Measurements from ENCODE around the gene SELENOM.
"Not testable (repeated sequence)": the region's sequence is repeated elsewhere in the genome, so short reads cannot be mapped to it uniquely, and the experiment has no call there.

The SELENOM gene

DNA sequence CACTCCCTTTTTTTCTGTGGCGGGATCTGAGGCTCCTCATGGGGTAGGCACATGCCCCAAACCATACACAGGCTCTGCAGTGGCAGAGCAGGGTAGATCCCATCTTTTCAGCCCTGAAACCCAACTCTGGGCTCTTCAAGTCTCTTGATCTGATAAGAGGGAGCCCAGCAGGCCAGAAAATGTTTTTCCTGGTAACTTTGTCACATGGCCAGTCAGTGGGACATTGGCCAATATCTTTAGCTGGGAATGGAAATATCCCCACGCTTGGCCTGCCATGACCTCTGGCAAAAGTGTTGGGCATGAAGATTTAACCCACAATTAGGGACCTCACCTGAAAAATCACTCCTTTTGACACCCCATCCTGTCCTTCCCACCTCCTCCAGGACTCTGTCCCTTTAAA lies 23.5 kb upstream of the SELENOM start:
- no peak for DNase-seq

GRCh38 chr22:31128156-31128555 lies 20.8 kb upstream of the SELENOM start:
- no peak for DNase-seq

DNA sequence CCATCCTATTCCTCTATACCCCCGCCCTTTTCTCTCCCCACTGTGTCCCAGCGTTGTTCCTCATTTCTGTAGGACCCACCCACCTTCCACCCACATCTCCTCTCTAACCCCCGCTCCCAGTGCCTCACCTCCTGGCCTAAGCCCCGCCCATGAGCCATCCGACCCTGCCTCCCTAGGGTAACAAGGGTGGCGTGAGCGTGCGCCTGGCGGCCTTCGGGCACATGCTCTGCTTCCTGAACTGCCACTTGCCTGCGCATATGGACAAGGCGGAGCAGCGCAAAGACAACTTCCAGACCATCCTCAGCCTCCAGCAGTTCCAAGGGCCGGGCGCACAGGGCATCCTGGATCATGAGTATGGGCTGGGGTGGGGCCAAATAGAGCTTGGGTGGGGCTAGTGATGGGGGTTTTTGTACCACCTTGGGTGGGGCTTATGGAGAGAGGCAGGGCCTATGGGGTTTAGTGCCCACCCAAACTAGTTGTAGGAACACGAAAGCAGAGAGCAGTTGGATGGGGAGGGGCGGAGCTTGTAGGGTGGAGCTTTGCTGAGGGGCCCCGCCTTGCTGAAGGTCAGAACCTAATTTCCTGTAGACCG lies 19.9 kb upstream of the SELENOM start:
- peak; percentile 35 for DNase-seq

- no peak for DNase-seq
Measured at GRCh38 chr22:31126869-31127175, 19.5 kb upstream of the SELENOM start.

GRCh38 chr22:31126128-31126868 lies 18.9 kb upstream of the SELENOM start:
- DNase-seq: no peak

- DNase-seq: no peak
Measured at GRCh38 chr22:31125521-31126117, 18.3 kb upstream of the SELENOM start.

- no peak for DNase-seq
Measured at GRCh38 chr22:31124811-31125465, 17.6 kb upstream of the SELENOM start.

- DNase-seq: no peak
Measured at GRCh38 chr22:31124290-31124689, 16.9 kb upstream of the SELENOM start.

- DNase-seq: no peak
Measured at GRCh38 chr22:31123292-31123602, 15.9 kb upstream of the SELENOM start.

GRCh38 chr22:31122532-31123291 lies 15.3 kb upstream of the SELENOM start, which contains the start of gene INPP5J:
TSS of gene INPP5J (plus strand) at chr22:31122966. CDS start at chr22:31123015, 49 bp downstream.
- DNase-seq: no peak

- DNase-seq: no peak
Measured at GRCh38 chr22:31122196-31122531, 14.8 kb upstream of the SELENOM start.

GRCh38 chr22:31121403-31121802 lies 14.0 kb upstream of the SELENOM start:
- no peak for DNase-seq

DNA sequence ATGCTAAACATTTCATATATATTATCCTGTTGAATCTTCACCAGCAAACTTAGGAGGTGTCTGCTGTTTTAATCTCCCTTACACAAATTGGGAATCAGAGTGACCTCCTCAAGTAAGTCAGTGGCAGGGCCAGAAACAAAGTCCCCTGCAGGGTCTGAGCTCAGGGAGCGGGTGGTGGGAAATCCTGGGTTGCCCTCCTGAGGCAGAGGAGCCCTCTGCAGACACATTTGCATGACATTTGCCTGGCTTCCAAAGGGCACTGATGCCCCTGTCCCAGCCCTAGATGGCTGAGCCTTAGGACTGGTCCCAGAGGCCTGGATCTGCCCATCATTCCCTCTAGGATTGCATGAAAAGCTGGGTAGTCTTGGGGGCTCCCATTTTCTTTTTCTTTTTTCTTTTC lies 13.3 kb upstream of the SELENOM start:
- DNase-seq: no peak

DNA sequence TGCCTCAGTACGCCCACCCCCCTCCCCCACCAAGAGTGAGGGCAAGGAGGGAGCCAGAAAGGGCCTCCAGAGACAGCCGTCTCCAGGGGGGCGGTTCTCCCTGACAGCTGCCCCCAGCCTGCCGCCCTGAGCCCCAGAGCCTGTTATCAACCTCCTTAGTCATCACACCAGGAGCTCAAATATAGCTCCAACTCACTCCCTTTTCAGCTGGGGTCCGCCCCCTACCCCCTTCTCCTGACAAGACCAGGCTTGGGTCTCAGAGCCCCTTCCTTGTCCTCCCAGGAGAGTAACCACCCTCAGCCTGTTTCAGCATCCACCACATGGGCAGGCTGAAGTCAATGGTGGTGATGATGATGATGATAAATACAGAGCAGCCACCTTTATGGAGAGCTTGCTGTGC lies 12.9 kb upstream of the SELENOM start:
- no peak for DNase-seq

DNA sequence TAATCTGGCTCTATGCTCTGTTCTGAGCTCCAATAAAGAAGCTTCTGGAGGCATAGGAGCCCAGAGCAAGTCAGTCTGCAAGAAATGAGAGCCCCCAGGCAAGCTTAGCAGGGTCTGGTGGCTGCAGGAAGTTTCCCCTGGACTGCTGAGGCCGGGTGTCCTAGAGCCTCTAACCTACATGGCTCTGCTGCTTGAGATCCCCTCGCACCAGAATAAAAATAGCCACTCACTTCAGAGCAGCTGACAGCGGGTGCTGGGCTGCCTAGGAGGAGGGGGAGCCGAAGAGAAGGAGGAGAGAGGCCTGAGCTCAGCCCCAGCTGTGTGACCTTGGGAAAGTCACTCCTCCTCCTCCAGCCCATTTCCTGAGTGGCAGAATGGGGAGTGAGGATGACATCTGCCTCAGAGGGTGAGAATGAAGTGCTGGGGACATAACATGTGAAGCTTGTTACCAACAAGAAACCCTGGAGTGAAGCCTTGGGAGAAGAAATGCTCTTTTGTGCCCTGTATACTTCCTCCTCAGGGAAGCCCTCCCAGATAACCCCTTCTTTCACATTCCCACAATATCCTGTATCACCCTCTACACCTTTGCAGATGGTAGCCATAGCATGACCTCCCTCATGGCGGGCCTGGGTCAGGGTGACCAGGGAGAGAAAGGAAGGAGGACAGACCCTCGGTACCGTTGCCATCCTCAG lies 11.8 kb upstream of the SELENOM start:
- no peak for DNase-seq

- no peak for DNase-seq
Measured at GRCh38 chr22:31118046-31118820, 10.9 kb upstream of the SELENOM start.

GRCh38 chr22:31112547-31113091 lies 5.3 kb upstream of the SELENOM start:
- DNase-seq: not testable (repeated sequence)

DNA sequence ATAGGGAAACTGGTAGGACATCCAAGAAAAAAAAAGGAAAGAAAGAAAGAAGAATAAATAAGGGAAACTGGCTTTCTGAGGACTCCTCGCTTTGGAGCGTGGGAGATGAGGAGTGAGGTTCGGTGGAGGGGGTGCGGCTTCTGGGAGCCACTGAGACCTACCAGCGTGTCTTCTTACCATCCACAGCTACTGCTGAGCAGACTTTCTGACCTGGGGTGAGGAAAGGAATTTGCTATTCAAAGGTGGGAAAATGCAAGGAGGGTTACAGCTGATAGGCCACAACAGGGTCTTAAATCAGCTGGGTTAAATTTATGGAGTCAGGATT lies 488 bp upstream of the SELENOM start:
- DNase-seq: no peak

- DNase-seq: no peak
Measured at GRCh38 chr22:31106731-31107177, 614 bp downstream of the SELENOM start.

- DNase-seq: no peak
Measured at GRCh38 chr22:31106001-31106571, 1.3 kb downstream of the SELENOM start.

DNA sequence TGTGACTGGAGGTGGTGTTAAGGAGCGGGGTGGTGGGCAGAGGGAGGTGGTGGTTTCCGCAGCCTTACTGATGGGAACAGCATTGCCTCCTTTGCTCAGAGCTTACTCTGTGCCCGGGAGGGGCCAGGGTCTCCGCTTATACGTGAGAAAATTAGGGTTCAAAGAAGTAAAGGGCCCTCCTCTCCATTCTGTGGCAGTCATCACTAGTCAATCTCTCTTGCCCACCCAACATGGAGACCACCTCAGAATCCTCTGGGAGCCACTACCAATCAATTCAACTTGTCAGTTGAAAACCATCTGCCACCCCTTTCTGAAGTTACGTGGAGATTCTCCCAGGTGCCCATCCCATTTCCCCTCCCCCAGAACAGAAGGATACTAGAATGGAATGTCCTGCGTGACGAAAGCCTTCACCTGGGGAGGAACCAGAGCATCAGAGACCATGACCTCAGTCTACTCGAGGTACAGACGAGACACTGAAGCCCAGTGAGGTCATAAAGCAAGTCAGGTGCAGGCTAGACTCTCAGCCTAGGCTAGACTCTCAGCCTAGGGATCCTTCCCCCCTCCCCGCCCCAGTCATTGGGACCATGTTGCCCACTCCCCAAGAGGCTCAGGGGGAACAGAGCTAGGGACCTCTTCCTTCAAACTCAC lies 2.0 kb downstream of the SELENOM start:
- no peak for DNase-seq

Measured in hematopoietic multipotent progenitor cell treated with erythropoietin and hydrocortisone succinate and interleukin-3 and kit ligand, for 6 days (in vitro differentiated cells).